ENCODE data around the gene DENND2D.

DNA sequence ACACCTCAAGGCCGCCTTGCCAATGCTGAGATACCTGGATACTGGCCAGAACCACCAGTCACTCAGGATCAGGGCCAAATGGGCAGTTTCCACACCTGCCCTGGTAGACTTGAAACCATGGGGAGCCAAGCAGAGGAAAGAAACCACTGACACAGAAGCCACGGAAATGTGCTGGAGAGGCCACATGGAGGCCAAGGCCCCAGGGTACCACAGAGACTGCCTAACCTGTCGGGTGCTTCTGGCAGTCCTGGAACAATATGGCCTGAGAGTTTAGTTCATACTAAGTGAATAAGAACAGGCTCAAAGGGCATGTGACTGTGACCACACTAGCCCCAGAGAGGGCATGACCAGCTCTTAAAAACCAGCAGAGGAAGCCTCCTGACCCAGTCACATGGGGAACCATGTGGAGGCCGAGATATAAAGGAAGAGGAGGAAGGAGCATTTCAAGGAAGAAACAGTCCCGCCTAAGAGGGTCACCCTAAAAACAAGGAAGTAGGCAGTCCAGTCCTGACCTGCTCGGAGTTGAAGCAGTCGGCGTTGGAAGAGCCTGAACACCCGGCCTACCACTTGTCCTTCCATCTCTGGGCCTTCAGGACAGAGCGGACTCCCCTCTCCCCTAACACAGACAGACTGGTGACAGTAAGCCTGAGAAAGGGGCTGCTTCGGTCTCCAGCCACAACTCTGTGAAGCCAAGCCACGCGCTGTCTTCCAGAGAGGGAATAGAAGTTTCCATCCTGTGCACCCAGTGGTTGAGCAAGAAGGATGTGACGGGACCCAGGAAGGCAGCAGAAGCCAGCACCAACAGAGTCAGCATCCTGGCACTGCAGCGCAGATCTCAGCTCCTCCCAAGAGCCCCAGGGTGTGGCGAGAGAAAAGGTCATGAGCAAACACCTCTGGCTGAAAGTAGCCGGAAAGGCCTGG, at the start of gene DENND2D:
- TF ChIP-seq, protein P1, sequence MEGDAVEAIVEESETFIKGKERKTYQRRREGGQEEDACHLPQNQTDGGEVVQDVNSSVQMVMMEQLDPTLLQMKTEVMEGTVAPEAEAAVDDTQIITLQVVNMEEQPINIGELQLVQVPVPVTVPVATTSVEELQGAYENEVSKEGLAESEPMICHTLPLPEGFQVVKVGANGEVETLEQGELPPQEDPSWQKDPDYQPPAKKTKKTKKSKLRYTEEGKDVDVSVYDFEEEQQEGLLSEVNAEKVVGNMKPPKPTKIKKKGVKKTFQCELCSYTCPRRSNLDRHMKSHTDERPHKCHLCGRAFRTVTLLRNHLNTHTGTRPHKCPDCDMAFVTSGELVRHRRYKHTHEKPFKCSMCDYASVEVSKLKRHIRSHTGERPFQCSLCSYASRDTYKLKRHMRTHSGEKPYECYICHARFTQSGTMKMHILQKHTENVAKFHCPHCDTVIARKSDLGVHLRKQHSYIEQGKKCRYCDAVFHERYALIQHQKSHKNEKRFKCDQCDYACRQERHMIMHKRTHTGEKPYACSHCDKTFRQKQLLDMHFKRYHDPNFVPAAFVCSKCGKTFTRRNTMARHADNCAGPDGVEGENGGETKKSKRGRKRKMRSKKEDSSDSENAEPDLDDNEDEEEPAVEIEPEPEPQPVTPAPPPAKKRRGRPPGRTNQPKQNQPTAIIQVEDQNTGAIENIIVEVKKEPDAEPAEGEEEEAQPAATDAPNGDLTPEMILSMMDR (IDR thresholded peaks at IDR 0.05): no peak
- TF ChIP-seq POLR2A (IDR thresholded peaks at IDR 0.05): no peak
